HG03159 (cell line): Measurements from ENCODE around the gene RBMS1.
A peak's percentile ranks its signal among the peaks of the same experiment; 100 is the strongest.
"Not testable (repeated sequence)": the region's sequence is repeated elsewhere in the genome, so short reads cannot be mapped to it uniquely, and the experiment has no call there.

Source experiments
- ATAC-seq: cut with Tn5 transposase; IDR thresholded peaks from one replicate; pipeline ENCODE4 v1.9.1; 2021; ENCODE audit warnings: mild to moderate bottlenecking, moderate library complexity; ENCODE audit not compliant: unreplicated experiment

Gene RBMS1

GRCh38 chr2:160505256-160505655 is 11.6 kb upstream of the RBMS1 start:
- no peak for ATAC-seq

GRCh38 chr2:160502478-160502877 is 8.9 kb upstream of the RBMS1 start:
- ATAC-seq: no peak

GRCh38 chr2:160501370-160501769 is 7.8 kb upstream of the RBMS1 start:
- no peak for ATAC-seq

- no peak for ATAC-seq
Measured at GRCh38 chr2:160499865-160500264, 6.3 kb upstream of the RBMS1 start.

GRCh38 chr2:160498137-160498536 is 4.5 kb upstream of the RBMS1 start:
- ATAC-seq: no peak

GRCh38 chr2:160494201-160494644 is 616 bp upstream of the RBMS1 start:
- ATAC-seq: no peak

- ATAC-seq: peak; percentile 36
Measured at GRCh38 chr2:160492401-160493226, 993 bp downstream of the RBMS1 start.

- ATAC-seq: no peak
Measured at GRCh38 chr2:160491911-160492371, 1.7 kb downstream of the RBMS1 start.

- no peak for ATAC-seq
Measured at GRCh38 chr2:160490733-160491685, 2.6 kb downstream of the RBMS1 start.

- no peak for ATAC-seq
Measured at GRCh38 chr2:160489111-160489510, 4.5 kb downstream of the RBMS1 start.

- not testable (repeated sequence) for ATAC-seq
Measured at GRCh38 chr2:160488289-160488688, 5.3 kb downstream of the RBMS1 start.

GRCh38 chr2:160486341-160486740 is 7.3 kb downstream of the RBMS1 start:
- ATAC-seq: no peak

GRCh38 chr2:160484859-160485520 is 8.6 kb downstream of the RBMS1 start:
- no peak for ATAC-seq

GRCh38 chr2:160482673-160483072 is 10.9 kb downstream of the RBMS1 start:
- ATAC-seq: no peak

GRCh38 chr2:160479269-160479668 is 14.3 kb downstream of the RBMS1 start:
- no peak for ATAC-seq

GRCh38 chr2:160478660-160479059 is 14.9 kb downstream of the RBMS1 start:
- no peak for ATAC-seq

GRCh38 chr2:160477032-160477431 is 16.6 kb downstream of the RBMS1 start:
- no peak for ATAC-seq

- ATAC-seq: no peak
Measured at GRCh38 chr2:160474891-160475787, 18.5 kb downstream of the RBMS1 start.

- no peak for ATAC-seq
Measured at GRCh38 chr2:160474319-160474645, 19.3 kb downstream of the RBMS1 start.
